Colonic mucosa (tissue), 4 donors: ENCODE data around the gene COL23A1. TPM values are rescaled to one million over a fixed set of nuclear protein-coding genes. Genes with fewer than 3 reads are reported as not detected.
"Not testable (repeated sequence)": the region's sequence is repeated elsewhere in the genome, so short reads cannot be mapped to it uniquely, and the experiment has no call there.

Experiments used
- DNase-seq: peaks from one replicate; pipeline ENCODE4 v3.0.0-alpha.2; 2020
- H3K27ac ChIP-seq: fragments of 200-600 bp; one replicate; pipeline ENCODE4 v1.8.0; 2021
- H3K27me3 ChIP-seq: fragments of 200-600 bp; one replicate; pipeline ENCODE4 v1.8.0; 2021
- H3K36me3 ChIP-seq: fragments of 200-600 bp; one replicate; pipeline ENCODE4 v1.8.0; 2021
- H3K4me1 ChIP-seq: fragments of 200-600 bp; one replicate; pipeline ENCODE4 v1.8.0; 2021; ENCODE audit warnings: mild to moderate bottlenecking
- H3K4me3 ChIP-seq: fragments of 200-600 bp; one replicate; pipeline ENCODE4 v1.8.0; 2021
- H3K9ac ChIP-seq, 2 donors: one replicate each; pipeline ENCODE4 v1.7.0; 2013; ENCODE audit warnings: control low read depth in 2 of 2, low read depth in 2 of 2, low read length in 2 of 2
- H3K9me3 ChIP-seq: fragments of 200-600 bp; one replicate; pipeline ENCODE4 v1.8.0; 2021
- intact Hi-C: fragments of 100-400 bp; cut with DNase I; formaldehyde crosslinking; loops from one replicate; pipeline ENCODE4 v1.14.1; 2022
- total RNA-seq, 2 donors: library from RNA; stranded (reverse); fragmentation: NEBNext Ultra II Directional in 1 of 2; extraction: Animal tissue kit (Norgen Biotek cat#: 25700) in 1 of 2; gene quantifications; one replicate each; pipeline ENCODE4 v1.2.1, GENCODE V29; 2021
- TF ChIP-seq, protein P1 (sequence below): fragments of 200-600 bp; IDR thresholded peaks from one replicate; pipeline ENCODE4 v1.8.0; 2022; ENCODE audit warnings: antibody characterized with exemption, mild to moderate bottlenecking
- donor health status: healthy.
- donor health status: DM: no; HTN: no; CAD: no.
- donor health status: DM: no; HTN: no; CAD: no.

COL23A1 gene
- total RNA-seq, 2 donors from 2014 or later: 0.37 to 0.49 TPM

DNA sequence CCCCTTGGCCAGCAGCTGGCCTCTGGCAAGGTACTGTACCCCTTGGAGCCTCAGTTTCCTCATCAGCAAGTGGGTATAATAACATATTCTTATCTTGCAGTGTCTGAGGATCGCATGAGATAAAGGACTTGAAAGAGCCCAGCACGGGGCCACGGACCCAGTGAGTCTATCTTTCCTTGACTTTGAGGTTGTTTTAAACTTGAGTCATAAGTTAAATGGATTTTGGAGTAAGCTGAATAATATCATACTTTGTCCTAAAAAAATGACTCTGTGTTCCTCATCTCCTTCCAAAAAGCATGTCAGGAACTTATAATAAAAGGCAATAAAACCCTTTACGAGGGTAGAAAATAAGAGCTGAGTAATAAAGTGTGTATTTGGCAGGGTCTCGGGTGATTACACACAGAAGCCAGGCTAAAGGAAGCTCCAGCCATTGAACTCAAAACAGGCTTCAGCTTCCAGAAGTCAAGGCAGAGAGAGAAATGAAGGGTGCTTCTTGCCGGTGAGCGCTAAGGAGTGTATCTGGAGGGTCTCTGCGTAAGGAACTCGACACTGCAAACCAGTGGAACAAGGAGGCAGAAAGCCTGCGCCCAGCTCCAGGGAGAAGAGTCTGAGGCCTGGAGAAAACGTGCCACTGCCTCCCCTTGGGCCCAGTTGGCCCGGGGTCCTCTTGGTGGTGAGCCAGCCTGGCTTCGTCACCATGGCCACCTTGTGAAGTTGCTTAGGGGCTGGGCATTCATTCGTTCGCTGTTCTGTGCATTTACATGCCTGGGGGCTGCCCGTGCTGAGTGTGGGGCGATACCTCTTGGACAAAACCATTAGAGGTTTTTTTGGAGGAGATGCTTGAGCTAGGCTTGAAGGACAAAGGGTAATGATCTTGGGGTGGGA, 285.2 kb downstream of the COL23A1 start:
- Histone ChIP-seq H3K9me3 (no peaks in the 10 kb centered on the region), H3K9ac (no peak overlapping the region), H3K4me1 (no peaks in the 10 kb centered on the region), H3K4me3 (no peak overlapping the region), H3K27ac (no peak overlapping the region), H3K36me3 (no peaks in the 10 kb centered on the region), H3K27me3 (no peaks in the 10 kb centered on the region)
- TF ChIP-seq, protein P1, sequence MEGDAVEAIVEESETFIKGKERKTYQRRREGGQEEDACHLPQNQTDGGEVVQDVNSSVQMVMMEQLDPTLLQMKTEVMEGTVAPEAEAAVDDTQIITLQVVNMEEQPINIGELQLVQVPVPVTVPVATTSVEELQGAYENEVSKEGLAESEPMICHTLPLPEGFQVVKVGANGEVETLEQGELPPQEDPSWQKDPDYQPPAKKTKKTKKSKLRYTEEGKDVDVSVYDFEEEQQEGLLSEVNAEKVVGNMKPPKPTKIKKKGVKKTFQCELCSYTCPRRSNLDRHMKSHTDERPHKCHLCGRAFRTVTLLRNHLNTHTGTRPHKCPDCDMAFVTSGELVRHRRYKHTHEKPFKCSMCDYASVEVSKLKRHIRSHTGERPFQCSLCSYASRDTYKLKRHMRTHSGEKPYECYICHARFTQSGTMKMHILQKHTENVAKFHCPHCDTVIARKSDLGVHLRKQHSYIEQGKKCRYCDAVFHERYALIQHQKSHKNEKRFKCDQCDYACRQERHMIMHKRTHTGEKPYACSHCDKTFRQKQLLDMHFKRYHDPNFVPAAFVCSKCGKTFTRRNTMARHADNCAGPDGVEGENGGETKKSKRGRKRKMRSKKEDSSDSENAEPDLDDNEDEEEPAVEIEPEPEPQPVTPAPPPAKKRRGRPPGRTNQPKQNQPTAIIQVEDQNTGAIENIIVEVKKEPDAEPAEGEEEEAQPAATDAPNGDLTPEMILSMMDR: no peak
- DNase-seq: no peak
- intact Hi-C loops: no loop called here

DNA sequence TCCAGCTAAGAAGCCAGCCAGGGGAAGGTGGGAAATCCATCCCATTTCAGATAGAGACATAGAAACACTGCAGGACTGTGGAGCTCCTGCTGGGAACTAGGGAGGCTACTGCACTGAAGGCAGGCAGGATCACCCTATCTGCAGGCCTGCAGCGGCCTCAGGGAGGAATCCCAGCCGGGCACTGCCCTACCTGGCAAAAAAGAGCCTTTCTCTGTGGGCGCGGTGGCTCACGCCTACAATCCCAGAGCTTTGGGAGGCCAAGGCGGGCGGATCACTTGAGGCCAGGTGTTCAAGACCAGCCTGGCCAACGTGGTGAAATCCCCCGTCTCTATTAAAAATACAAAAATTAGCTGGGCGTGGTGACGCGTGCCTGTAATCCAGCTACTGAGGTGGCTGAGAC, 286.2 kb downstream of the COL23A1 start:
- Histone ChIP-seq H3K36me3 (no peaks in the 10 kb centered on the region), H3K9me3 (no peaks in the 10 kb centered on the region), H3K27me3 (no peaks in the 10 kb centered on the region), H3K4me1 (no peaks in the 10 kb centered on the region), H3K4me3 (no peak overlapping the region), H3K9ac (no peak overlapping the region), H3K27ac (no peak overlapping the region)
- intact Hi-C loops: no loop called here
- TF ChIP-seq, protein P1: no peak
- no peak for DNase-seq

DNA sequence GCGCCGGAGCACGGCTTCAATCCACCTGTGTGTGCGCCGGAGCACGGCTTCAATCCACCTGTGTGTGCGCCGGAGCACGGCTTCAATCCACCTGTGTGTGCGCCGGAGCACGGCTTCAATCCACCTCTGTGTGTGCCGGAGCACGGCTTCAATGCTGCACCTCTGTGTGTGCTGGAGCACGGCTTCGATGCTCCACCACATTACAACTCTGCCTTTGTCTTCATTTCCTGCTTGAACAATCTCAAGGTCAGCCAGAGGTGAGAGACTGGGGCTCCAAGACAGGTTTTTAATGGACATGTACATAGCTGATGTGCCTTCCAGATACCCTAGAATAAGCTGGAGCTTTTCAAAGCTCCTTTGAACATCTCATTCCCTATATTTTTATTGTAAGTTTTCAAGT, 287.9 kb downstream of the COL23A1 start:
- intact Hi-C loops, H3K4me1 ChIP-seq, DNase-seq, H3K9me3 ChIP-seq, H3K27ac ChIP-seq, H3K4me3 ChIP-seq, H3K27me3 ChIP-seq, H3K9ac ChIP-seq, H3K36me3 ChIP-seq: not testable (repeated sequence)

DNA sequence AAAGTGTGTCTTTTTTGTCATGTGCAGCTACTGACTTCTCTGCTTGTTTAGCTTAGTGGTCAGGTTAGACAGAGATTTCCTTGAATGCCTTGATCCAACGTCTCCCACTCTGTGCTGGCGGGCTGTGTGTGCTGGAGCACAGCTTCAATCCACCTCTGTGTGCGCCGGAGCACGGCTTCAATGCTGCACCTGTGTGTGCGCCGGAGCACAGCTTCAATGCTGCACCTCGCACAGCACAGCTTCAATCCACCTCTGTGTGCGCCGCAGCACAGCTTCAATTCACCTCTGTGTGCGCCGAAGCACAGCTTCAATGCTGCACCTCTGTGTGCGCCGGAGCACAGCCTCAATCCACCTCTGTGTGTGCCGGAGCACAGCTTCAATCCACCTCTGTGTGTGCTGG, 288.6 kb downstream of the COL23A1 start:
- no peak overlapping the region for H3K27ac ChIP-seq
- H3K4me1 ChIP-seq: no peaks in the 10 kb centered on the region
- H3K4me3 ChIP-seq: no peak overlapping the region
- TF ChIP-seq, protein P1: no peak
- no peak overlapping the region for H3K9ac ChIP-seq
- no peaks in the 10 kb centered on the region for H3K9me3 ChIP-seq
- no peaks in the 10 kb centered on the region for H3K36me3 ChIP-seq
- no peaks in the 10 kb centered on the region for H3K27me3 ChIP-seq
- intact Hi-C loops: no loop called here
- no peak for DNase-seq

DNA sequence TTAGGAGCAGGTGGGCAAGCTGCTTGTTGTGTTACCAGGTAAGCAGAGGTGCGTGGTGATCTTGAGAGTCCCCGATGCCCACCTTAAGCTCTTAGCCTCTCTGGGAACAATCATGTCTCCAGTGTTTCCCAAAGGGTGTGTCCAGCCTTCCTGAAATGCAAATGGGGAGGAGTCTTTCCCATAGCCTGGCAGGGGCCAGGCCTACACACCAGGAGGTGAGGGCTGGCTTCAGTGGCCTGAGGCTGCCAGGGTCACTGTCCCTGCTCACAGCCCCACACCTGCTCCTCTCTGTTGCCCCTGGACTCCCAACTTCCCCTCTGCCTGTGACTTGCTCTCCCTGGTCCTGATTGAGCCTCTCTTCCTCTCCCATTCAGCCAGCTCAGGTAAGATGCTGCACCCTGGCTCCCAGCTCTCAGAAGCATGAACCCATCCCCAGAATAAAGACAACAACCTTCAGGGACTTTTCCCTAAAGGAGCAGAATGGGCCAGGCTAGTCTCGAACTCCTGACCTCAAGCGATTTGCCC, 291.8 kb downstream of the COL23A1 start:
- no peaks in the 10 kb centered on the region for H3K36me3 ChIP-seq
- no peaks in the 10 kb centered on the region for H3K9me3 ChIP-seq
- no peaks in the 10 kb centered on the region for H3K27me3 ChIP-seq
- no peak overlapping the region for H3K9ac ChIP-seq
- TF ChIP-seq, protein P1: no peak
- DNase-seq: no peak
- no peak overlapping the region for H3K4me3 ChIP-seq
- intact Hi-C loops: no loop called here
- H3K4me1 ChIP-seq: no peaks in the 10 kb centered on the region
- H3K27ac ChIP-seq: no peak overlapping the region

DNA sequence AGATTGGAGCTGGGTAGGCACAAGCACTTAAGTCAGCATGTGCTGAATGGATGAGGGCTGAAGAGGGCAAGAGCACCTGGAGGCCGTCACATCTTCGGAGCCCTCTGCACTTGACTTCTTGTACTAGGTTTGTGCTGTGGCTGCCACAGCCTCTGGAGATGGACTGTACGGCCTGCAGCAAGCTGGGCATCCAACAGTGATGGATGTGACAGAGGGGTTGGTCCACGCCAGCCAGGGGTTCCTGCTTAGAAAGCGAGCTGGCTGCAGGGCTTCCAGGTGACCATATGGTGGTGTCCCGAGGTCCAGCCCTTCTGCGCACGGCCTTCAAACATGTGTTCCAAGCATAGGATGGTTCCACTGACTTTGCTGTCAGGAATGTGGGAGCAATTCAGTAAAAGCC, 292.4 kb downstream of the COL23A1 start:
- no peaks in the 10 kb centered on the region for H3K4me1 ChIP-seq
- no peaks in the 10 kb centered on the region for H3K9me3 ChIP-seq
- H3K27me3 ChIP-seq: no peaks in the 10 kb centered on the region
- intact Hi-C loops: no loop called here
- no peak overlapping the region for H3K27ac ChIP-seq
- H3K36me3 ChIP-seq: no peaks in the 10 kb centered on the region
- no peak for DNase-seq
- H3K4me3 ChIP-seq: no peak overlapping the region
- TF ChIP-seq, protein P1: no peak
- no peak overlapping the region for H3K9ac ChIP-seq
